ENCODE results near the gene REEP6. TPM values are rescaled to one million over a fixed set of nuclear protein-coding genes. Genes with fewer than 3 reads are reported as not detected.

Gene REEP6
- total RNA-seq, 1 donor from 2014 or later: 118 TPM

DNA sequence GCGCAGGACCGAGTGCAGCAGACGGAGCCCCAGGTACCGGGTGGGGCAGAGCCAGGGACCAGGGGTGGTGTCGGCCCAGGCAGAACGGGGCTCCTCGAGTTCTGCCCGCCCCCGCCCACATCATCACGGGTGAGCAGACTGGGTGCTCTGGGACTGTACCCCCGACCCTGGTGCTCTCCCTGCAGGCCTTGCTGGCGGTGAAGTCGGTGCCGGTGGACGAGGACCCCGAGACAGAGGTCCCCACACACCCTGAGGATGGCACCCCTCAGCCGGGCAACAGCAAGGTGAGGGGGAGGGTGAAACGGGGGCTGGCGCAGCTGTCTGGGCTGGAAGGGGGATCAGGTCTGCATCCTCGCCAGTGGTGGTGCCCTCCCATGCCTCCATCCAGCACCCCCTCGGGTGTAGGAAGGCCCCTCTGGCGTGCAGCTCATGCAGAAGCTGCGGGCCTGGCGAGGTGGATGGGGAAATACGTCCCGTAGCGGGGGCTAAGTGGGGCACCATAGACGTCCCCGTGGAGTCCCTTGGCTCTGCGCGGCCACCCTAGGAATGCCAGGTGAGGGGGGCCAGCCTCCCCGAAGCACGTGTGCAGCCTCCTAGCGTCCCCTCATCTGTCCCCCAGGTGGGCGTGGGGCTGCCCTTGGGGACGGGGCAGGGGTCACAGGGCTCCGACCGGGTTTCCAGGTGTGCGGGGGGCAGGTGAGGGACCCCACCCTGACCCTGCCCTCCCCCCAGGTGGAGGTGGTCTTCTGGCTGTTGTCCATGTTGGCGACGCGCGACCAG is 34.7 kb upstream of the REEP6 start:
- DNase-seq (ENCODE audit: low spot score) (no peak), ATAC-seq (no peak)

DNA sequence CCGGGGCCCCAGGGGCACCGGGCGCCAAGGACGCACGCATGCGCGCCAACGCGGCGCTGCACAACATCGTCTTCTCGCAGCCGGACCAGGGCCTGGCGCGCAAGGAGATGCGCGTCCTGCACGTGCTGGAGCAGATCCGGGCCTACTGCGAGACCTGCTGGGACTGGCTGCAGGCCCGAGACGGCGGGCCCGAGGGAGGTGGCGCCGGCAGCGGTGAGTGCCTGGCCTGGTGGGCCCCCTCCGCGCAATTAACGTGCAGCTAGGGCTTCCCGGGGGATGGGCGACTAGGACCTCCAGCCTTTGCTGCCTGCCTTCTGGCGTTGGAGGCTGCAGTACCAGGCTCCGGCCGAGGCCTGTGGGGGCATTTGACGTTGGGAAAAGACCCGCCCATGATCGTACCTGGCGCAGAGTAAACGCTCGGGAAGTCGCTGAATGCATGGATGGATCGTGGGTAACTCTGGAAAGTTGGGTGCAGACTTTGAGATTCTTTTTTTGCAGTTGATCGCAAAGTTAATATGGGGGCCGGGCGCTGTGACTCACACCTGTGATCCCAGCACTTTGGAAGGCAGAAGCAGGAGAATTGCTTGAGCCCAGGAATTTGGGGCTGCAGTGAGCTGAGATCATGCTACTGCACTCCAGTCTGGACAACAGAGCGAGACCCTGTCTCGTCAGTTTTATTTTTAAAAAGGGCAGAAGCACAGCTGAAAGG is 33.8 kb upstream of the REEP6 start:
- no peak for DNase-seq (ENCODE audit: low spot score)
- ATAC-seq: peak; percentile 7

DNA sequence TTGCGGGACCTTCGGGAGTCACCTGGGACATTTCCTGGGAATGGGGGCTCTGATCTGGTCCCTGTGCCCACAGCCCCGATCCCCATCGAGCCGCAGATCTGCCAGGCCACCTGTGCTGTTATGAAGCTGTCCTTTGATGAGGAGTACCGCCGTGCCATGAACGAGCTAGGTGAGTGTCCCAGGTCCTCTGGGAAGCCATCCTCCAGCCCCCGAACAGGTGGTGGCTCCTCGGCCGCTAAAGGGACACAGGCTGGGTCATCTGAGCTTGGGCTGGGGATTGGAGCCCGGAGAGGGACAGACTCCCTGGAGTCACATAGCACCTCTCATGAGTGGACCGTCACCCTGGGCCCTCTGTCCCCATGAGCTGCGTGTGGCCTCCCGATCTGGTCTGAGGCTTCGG is 33.1 kb upstream of the REEP6 start:
- ATAC-seq (no peak), DNase-seq (ENCODE audit: low spot score) (no peak)

DNA sequence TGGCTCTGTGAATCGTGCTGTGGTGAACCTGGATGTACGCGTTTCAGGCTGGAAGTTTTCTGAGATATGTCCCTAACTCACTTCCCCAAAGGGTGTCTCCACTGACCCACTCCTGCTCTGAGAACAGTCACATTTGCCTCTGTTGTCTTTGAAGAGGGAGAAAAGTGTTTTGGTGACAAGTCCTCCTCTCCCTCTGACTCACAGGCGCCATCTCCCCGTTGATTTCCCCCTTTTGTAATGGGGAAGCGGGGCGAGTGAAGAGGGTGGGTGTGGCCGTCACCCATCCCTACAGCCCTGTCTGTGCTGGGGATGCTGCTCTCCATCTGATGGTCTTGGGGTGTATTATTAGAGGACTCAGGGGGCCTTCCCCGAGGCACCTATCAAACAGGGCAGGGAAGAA is 31.5 kb upstream of the REEP6 start:
- no peak for ATAC-seq
- no peak for DNase-seq (ENCODE audit: low spot score)

DNA sequence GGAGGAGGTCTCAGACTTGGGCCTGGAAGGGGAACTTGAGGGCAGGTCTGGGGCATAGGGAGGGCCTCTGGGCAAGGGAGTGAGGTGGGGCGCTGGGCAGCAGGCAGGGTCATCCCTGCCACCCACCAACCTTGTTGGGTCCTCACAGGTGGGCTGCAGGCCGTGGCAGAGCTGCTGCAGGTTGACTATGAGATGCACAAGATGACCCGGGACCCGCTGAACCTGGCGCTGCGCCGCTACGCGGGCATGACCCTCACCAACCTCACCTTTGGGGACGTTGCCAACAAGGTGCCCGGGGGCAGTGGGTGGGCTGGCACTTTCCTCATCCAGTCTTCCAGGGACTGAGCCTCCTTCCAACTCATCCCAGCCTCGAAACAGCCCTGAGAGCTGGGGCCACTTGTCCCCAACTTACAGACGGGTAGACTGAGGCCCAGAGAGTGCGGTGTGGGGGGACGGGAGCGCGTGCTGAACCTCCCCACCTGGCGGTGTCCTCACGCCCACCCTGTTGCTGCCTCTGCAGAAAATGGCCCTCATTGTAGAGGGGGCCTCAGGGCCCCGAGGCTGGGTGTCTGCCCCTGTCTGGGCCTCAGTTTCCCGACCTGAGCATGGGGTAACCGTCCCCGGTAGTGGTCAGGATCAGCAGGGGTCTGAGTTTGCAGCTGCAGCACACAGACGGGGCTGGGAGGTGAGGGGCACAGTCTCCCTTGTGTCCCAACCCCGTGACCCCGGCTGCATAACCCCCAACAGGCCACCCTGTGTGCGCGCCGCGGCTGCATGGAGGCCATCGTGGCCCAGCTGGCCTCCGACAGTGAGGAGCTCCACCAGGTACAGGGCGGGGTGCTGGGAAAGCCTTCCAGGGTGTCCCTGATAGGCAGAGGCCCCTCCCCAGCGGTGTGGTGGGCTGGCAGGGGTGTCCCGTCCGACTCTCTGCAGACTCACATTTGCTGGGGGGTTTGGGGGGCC is 30.7 kb upstream of the REEP6 start:
- DNase-seq (ENCODE audit: low spot score) (no peak), ATAC-seq (no peak)

DNA sequence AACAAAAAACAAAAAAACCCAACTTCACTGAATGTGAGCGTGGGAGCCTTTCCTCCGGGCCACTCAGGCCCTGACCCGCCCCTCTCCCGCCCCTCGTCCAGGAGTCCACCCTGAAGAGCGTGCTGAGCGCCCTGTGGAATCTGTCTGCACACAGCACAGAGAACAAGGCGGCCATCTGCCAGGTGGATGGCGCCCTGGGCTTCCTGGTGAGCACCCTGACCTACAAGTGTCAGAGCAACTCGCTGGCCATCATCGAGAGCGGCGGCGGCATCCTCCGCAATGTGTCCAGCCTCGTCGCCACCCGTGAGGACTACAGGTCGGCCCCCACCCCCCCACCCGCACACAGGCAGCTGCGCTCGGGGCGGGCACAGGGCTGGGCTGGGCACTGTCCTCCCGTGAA is 29.1 kb upstream of the REEP6 start:
- DNase-seq (ENCODE audit: low spot score) (no peak), ATAC-seq (no peak)

DNA sequence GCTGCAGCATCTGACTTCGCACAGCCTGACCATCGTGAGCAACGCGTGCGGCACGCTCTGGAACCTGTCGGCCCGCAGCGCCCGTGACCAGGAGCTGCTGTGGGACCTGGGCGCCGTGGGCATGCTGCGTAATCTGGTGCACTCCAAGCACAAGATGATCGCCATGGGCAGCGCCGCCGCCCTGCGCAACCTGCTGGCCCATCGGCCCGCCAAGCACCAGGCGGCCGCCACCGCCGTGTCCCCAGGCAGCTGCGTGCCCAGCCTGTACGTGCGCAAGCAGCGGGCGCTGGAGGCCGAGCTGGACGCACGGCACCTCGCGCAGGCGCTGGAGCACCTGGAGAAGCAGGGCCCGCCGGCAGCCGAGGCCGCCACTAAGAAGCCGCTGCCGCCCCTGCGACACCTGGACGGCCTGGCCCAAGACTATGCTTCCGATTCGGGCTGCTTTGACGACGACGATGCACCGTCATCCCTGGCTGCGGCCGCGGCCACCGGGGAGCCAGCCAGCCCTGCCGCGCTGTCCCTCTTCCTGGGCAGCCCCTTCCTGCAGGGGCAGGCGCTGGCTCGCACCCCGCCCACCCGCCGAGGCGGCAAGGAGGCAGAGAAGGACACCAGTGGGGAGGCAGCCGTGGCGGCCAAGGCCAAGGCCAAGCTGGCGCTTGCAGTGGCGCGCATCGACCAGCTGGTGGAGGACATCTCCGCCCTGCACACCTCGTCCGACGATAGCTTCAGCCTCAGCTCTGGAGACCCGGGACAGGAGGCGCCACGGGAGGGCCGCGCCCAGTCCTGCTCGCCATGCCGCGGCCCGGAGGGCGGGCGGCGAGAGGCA is 25.6 kb upstream of the REEP6 start:
- ATAC-seq (peak; percentile 56), DNase-seq (ENCODE audit: low spot score) (peak; percentile 50)

DNA sequence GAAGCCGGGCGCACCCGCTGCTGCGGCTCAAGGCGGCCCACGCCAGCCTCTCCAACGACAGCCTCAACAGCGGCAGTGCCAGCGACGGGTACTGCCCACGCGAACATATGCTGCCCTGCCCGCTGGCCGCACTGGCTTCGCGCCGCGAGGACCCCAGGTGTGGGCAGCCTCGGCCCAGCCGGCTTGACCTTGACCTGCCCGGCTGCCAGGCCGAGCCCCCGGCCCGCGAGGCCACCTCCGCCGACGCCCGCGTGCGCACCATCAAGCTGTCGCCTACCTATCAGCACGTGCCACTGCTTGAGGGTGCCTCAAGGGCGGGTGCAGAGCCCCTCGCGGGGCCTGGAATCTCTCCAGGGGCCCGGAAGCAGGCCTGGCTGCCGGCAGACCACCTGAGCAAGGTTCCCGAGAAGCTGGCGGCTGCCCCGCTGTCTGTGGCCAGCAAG is 24.9 kb upstream of the REEP6 start:
- ATAC-seq: no peak

DNA sequence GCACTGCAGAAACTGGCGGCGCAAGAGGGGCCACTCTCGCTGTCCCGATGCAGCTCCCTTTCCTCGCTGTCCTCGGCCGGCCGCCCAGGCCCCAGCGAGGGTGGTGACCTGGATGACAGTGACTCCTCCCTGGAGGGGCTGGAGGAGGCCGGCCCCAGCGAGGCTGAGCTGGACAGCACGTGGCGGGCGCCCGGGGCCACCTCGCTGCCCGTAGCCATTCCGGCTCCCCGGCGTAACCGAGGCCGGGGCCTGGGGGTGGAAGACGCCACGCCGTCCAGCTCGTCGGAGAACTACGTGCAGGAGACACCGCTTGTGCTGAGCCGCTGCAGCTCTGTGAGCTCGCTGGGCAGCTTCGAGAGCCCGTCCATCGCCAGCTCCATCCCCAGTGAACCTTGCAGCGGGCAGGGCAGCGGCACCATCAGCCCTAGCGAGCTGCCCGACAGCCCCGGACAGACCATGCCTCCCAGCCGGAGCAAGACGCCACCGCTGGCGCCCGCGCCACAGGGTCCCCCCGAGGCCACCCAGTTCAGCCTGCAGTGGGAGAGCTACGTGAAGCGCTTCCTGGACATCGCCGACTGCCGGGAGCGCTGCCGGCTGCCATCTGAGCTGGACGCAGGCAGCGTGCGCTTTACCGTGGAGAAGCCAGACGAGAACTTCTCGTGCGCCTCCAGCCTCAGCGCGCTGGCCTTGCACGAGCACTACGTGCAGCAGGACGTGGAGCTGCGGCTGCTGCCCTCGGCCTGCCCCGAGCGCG is 24.3 kb upstream of the REEP6 start:
- ATAC-seq: no peak

More for the DNA sequence above, 24.9 kb upstream of the REEP6 start:
- DNase-seq (ENCODE audit: low spot score): peak; percentile 44

DNA sequence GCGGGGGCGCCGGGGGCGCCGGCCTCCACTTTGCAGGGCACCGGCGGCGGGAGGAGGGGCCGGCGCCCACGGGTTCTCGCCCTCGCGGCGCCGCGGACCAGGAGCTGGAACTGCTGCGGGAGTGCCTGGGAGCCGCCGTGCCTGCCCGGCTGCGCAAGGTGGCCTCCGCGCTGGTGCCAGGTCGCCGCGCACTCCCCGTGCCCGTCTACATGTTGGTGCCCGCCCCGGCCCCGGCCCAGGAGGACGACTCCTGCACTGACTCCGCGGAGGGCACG is 23.8 kb upstream of the REEP6 start:
- ATAC-seq (no peak), DNase-seq (ENCODE audit: low spot score) (no peak)

More for the DNA sequence above, 24.3 kb upstream of the REEP6 start:
- DNase-seq (ENCODE audit: low spot score): no peak

DNA sequence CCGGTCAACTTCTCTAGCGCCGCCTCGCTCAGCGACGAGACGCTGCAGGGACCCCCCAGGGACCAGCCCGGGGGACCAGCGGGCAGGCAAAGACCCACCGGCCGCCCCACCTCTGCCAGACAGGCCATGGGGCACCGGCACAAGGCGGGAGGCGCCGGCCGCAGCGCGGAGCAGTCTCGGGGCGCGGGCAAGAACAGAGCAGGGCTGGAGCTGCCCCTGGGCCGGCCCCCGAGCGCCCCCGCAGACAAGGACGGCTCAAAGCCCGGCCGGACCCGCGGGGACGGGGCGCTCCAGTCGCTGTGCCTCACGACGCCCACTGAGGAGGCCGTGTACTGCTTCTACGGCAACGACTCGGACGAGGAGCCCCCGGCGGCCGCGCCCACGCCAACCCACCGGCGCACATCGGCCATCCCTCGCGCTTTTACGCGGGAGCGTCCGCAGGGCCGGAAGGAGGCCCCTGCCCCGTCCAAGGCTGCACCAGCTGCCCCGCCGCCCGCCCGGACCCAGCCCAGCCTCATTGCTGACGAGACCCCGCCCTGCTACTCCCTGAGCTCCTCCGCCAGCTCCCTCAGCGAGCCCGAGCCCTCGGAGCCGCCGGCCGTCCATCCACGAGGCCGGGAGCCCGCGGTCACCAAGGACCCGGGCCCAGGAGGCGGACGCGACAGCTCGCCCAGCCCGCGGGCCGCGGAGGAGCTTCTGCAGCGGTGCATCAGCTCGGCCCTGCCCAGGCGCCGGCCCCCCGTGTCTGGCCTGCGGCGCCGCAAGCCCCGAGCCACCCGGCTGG is 23.3 kb upstream of the REEP6 start:
- ATAC-seq: no peak
- no peak for DNase-seq (ENCODE audit: low spot score)

DNA sequence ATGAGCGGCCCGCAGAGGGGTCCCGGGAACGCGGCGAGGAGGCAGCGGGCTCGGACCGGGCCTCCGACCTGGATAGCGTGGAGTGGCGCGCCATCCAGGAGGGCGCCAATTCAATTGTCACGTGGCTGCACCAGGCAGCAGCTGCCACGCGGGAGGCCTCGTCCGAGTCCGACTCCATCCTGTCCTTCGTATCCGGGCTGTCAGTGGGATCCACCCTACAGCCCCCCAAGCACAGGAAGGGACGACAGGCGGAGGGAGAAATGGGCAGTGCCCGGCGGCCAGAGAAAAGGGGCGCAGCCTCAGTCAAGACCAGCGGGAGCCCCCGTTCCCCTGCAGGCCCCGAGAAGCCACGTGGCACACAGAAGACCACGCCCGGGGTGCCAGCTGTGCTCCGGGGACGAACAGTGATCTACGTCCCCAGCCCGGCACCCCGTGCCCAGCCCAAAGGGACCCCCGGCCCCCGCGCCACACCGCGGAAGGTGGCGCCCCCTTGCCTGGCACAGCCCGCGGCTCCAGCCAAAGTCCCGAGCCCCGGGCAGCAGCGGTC is 22.6 kb upstream of the REEP6 start:
- no peak for ATAC-seq
- DNase-seq (ENCODE audit: low spot score): no peak

DNA sequence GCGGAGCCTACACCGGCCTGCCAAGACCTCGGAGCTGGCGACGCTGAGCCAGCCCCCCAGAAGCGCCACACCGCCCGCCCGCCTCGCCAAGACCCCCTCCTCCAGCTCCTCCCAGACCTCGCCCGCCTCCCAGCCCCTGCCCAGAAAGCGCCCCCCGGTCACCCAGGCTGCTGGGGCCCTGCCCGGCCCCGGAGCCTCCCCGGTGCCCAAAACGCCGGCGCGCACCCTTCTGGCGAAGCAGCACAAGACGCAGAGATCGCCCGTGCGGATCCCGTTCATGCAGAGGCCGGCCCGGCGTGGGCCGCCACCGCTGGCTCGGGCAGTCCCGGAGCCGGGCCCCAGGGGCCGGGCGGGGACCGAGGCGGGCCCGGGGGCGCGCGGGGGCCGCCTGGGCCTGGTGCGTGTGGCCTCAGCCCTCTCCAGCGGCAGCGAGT is 22.1 kb upstream of the REEP6 start:
- DNase-seq (ENCODE audit: low spot score) (no peak), ATAC-seq (peak; percentile 42)

DNA sequence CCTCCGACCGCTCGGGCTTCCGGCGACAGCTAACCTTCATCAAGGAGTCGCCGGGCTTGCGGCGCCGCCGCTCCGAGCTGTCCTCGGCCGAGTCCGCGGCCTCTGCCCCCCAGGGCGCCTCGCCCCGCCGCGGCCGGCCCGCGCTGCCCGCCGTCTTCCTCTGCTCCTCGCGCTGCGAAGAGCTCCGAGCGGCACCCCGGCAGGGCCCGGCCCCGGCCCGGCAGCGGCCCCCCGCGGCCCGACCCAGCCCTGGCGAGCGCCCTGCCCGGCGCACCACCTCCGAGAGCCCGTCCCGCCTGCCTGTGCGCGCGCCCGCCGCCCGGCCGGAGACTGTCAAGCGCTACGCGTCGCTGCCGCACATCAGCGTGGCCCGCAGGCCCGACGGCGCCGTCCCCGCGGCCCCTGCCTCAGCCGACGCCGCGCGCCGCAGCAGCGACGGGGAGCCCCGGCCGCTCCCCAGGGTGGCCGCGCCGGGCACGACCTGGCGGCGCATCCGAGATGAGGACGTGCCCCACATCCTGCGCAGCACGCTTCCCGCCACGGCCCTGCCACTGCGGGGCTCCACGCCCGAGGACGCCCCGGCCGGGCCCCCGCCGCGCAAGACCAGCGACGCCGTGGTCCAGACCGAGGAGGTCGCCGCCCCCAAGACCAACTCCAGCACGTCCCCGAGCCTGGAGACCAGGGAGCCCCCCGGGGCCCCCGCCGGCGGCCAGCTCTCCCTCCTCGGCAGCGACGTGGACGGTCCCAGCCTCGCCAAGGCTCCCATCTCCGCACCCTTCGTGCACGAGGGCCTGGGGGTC is 21.5 kb upstream of the REEP6 start:
- no peak for DNase-seq (ENCODE audit: low spot score)
- ATAC-seq: peak; percentile 20

DNA sequence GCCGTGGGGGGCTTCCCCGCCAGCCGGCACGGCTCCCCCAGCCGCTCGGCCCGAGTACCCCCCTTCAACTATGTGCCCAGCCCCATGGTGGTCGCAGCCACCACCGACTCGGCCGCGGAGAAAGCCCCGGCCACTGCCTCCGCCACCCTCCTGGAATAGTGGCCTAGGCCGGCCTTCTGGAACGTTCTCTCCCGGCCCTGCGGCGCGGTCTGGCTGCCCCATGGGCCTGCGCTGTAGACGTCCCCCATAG is 21.0 kb upstream of the REEP6 start:
- peak; percentile 22 for ATAC-seq
- no peak for DNase-seq (ENCODE audit: low spot score)

DNA sequence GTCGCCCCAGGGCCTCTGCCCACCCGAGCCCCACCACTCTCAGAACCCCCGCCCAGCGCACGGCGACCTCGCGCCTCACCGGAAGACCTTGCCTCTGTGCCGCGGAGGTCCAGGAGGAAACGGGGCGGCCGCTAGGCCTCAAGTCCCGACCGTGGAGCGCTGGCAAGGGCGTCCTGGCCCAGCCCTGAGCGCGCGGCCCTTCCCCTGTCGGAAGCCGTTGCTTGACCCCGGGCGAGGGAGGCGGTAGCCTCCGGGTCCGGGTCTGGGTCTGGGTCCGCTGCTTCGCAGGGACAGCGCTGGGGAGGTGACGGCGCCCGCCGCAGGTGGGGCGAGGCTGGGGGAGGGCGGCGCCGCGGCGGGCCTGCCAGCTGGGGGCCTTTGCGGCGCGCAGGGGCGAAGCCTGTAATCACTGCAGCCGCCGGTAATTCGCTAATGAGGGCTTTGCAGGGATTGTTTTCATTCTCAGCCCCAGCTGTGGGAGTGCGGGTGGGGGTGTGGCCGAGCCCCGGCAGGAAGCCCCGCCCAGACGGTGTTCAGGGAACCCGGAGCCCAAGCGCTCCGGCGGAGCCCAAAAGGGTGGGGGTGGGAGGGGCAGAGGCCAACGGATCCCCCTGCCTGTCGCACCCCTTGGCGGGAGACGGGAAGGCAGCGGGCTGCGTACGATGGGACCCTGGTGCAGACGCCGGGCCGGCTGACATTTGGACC is 20.5 kb upstream of the REEP6 start:
- ATAC-seq: peak; percentile 60
- DNase-seq (ENCODE audit: low spot score): no peak

DNA sequence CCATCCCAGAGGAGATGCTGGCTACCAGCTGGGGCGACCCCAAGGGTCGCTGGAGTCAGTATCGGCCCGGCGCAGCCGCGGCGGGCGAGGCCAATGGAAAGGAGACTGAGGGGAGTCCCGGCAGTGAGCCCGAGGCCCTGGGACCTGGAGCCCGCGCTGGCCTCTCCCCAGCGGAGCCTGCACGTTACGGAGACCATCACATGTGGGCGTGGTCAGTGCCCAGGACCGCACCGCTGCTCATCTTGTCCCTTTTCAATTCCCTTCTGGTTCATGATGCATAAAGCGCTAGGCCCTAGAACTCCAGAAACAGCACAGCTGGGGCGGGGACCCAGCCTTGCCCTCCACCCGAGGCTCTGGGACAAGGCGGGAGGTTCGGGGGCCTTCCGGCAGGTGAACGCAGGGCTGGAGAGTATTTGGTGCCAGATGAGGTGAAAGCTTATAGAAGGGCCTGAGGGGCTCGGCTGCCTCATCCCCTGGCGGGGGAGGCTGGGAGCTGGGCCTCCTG is 19.9 kb upstream of the REEP6 start:
- DNase-seq (ENCODE audit: low spot score): no peak
- peak; percentile 21 for ATAC-seq
